GM12878 (cell line): ENCODE data around the gene EXD3. TPM values are rescaled to one million over a fixed set of nuclear protein-coding genes. Genes with fewer than 3 reads are reported as not detected.

ENCODE experiments used
- ATAC-seq: fragments of 200-7000 bp; cut with Tn5 transposase; 3 replicates; pipeline ENCODE4 v1.9.1; 2020; ENCODE audit warnings: mild to moderate bottlenecking, moderate library complexity
- BruUV-seq: library from RNA; stranded (reverse); fragments of 400-500 nt; replicated peaks from 2 replicates; lab custom pipeline; 2021; lab: Mats Ljungman, UMichigan
- CTCF ChIA-PET: fragments of 300-600 bp; sonication (Branson Sonifier 250); formaldehyde crosslinking; extraction: SDS; loops from one replicate; lab custom pipeline; 2021; ENCODE audit warnings: inconsistent platforms; lab: Yijun Ruan, JAX
- POLR2A ChIA-PET: fragments of 350-600 bp; formaldehyde crosslinking; extraction: SDS; loops from one replicate; lab custom pipeline; 2021; ENCODE audit warnings: inconsistent platforms; lab: Charles Lee
- RAD21 ChIA-PET: fragments of 300-600 bp; sonication (Branson Sonifier 250); formaldehyde crosslinking; loops from one replicate; lab custom pipeline; 2023; ENCODE audit warnings: antibody characterized with exemption; ENCODE audit not compliant: unreplicated experiment; lab: Charles Lee
- SMC1A ChIA-PET: fragments of 300-600 bp; sonication (Branson Sonifier 250); formaldehyde crosslinking; loops from one replicate; lab custom pipeline; 2023; ENCODE audit not compliant: unreplicated experiment, uncharacterized antibody; lab: Charles Lee
- DNase-seq: peaks from one replicate; pipeline ENCODE4 v3.0.0-alpha.2; 2011; ENCODE audit warnings: low read depth, low spot score
- FAIRE-seq: peaks from 3 replicates; lab custom pipeline; 2011; peaks lifted over from hg19 to GRCh38; lab: Jason Lieb, UNC
- H2AFZ ChIP-seq: 2 replicates; pipeline ENCODE4 v1.6.0; 2011; ENCODE audit warnings: low read depth, low read length, control low read depth; ENCODE audit not compliant: control insufficient read depth
- H3K27ac ChIP-seq: 2 replicates; pipeline ENCODE4 v1.5.1; 2011; ENCODE audit warnings: control low read depth; ENCODE audit not compliant: control insufficient read depth, insufficient read depth
- H3K27me3 ChIP-seq, 2 experiments: replicated peaks in 1 of 2; 2 replicates each; pipeline versions ENCODE4 v1.6.0 to v1.6.1; 2011; ENCODE audit warnings: low read length in 1 of 2; ENCODE audit not compliant: control insufficient read depth in 2 of 2, insufficient read depth in 2 of 2
- H3K36me3 ChIP-seq, 2 experiments: 2 replicates each; pipeline ENCODE4 v1.5.1; 2011; ENCODE audit warnings: low read length in 1 of 2; ENCODE audit not compliant: control insufficient read depth in 2 of 2, insufficient read depth in 2 of 2
- H3K4me1 ChIP-seq: 2 replicates; pipeline ENCODE4 v1.6.1; 2011; ENCODE audit warnings: mild to moderate bottlenecking, low read length, moderate library complexity, mixed read lengths; ENCODE audit not compliant: control insufficient read depth, insufficient read depth
- H3K4me2 ChIP-seq: 2 replicates; pipeline ENCODE4 v1.6.0; 2011; ENCODE audit warnings: control low read depth; ENCODE audit not compliant: control insufficient read depth, insufficient read depth
- H3K4me3 ChIP-seq: fragments of 200-600 bp; sonication (generic); 2 replicates; pipeline ENCODE4 v1.5.1; 2016
- H3K79me2 ChIP-seq: 2 replicates; pipeline ENCODE4 v1.6.0; 2011; ENCODE audit warnings: low read length; ENCODE audit not compliant: control insufficient read depth, insufficient read depth
- H3K9ac ChIP-seq: 2 replicates; pipeline ENCODE4 v1.8.0; 2011; ENCODE audit warnings: low read length, control low read depth, mixed read lengths; ENCODE audit not compliant: control insufficient read depth, insufficient read depth
- H3K9me3 ChIP-seq: replicated peaks from 3 replicates; pipeline ENCODE4 v1.5.1; 2011; ENCODE audit warnings: mild to moderate bottlenecking, low read length; ENCODE audit not compliant: control insufficient read depth, insufficient read depth
- H4K20me1 ChIP-seq: 2 replicates; pipeline ENCODE4 v1.6.0; 2011; ENCODE audit not compliant: control insufficient read depth, insufficient read depth
- BHLHE40 ChIP-seq, 2 experiments: fragments of 450-650 bp in 1 of 2; IDR thresholded peaks; 2 replicates each; pipeline ENCODE4 v1.6.1; 2011 to 2017; ENCODE audit warnings: low read depth in 2 of 2, borderline replicate concordance in 1 of 2, improper control_type of control experiment in 1 of 2, low read length in 1 of 2, mild to moderate bottlenecking in 1 of 2
- NRF1 ChIP-seq: conservative IDR thresholded peaks from 2 replicates; pipeline ENCODE4 v1.6.1; 2011; ENCODE audit warnings: mild to moderate bottlenecking, low read depth, low read length, improper control_type of control experiment
- POLR2A ChIP-seq: IDR thresholded peaks from 2 replicates; pipeline ENCODE4 v1.6.1; 2011; ENCODE audit warnings: low read depth, mild to moderate bottlenecking, low read length
- RCOR1 ChIP-seq: conservative IDR thresholded peaks from 2 replicates; pipeline ENCODE4 v1.6.1; 2012; ENCODE audit warnings: low read depth, low read length, improper control_type of control experiment
- RELA ChIP-seq: fragments of 450-650 bp; IDR thresholded peaks from 2 replicates; pipeline ENCODE4 v1.8.0; 2014; ENCODE audit warnings: borderline replicate concordance; ENCODE audit not compliant: partially characterized antibody
- WGBS: methylation state at CpG from one replicate; pipeline ENCODE4 v1.1.6; 2016; ENCODE audit warnings: low lambda C conversion rate; ENCODE audit not compliant: insufficient replicate concordance, insufficient coverage; ENCODE audit errors: missing lambda C conversion rate; 5-methylcytosine and 5-hydroxymethylcytosine counted together
- in situ Hi-C: fragments of 300-500 bp; cut with MboI; formaldehyde crosslinking; loops from 9 replicates; pipeline ENCODE4 v1.14.3; 2018; ENCODE audit warnings: mixed read lengths
- intact Hi-C: fragments of 100-400 bp; cut with micrococcal nuclease; formaldehyde crosslinking; loops from one replicate; pipeline ENCODE4 v1.14.2; 2022; ENCODE audit not compliant: unreplicated experiment
- polyA plus RNA-seq, 11 experiments: library from polyadenylated mRNA; depleted of rRNA in 4 of 11; unstranded in 6 of 11; stranded (reverse) in 5 of 11; fragments of >200 nt; fragmentation: Nextera tagmentation in 4 of 11; fragmentation: Illumina TruSeq in 1 of 11; extraction: Ambion mirVana in 4 of 11; extraction: Trizol in 1 of 11; gene quantifications; 1 replicate in 1 of 11; 2 replicates in 10 of 11; pipeline versions ENCODE4 v1.2.1 to v1.2.3, GENCODE V29; 2011 to 2016; ENCODE audit warnings: inconsistent platforms in 2 of 11, missing spikeins in 2 of 11, low read depth in 1 of 11
- total RNA-seq, 4 experiments: library from RNA; depleted of rRNA in 3 of 4; stranded (reverse); fragments of >200 nt in 3 of 4; fragmentation: Illumina TruSeq in 1 of 4; extraction: Trizol in 1 of 4; gene quantifications; 2 replicates each; pipeline versions ENCODE4 v1.2.1 to v1.2.3, GENCODE V29; 2013 to 2021
- TF ChIP-seq, protein P1 (sequence below): IDR thresholded peaks from 2 replicates; pipeline ENCODE4 v1.6.1; 2011; ENCODE audit warnings: borderline replicate concordance, low read depth, mild to moderate bottlenecking, moderate library complexity, mixed read lengths, low read length; ENCODE audit not compliant: insufficient read depth; ENCODE audit errors: extremely low read length

EXD3 gene
- total and polyA plus RNA-seq, 10 of the 15 experiments (the other 5 are each of a cell fraction or from before 2014, with no cell fraction given) = 0.21 to 7.1 (median 3.6) TPM

DNA sequence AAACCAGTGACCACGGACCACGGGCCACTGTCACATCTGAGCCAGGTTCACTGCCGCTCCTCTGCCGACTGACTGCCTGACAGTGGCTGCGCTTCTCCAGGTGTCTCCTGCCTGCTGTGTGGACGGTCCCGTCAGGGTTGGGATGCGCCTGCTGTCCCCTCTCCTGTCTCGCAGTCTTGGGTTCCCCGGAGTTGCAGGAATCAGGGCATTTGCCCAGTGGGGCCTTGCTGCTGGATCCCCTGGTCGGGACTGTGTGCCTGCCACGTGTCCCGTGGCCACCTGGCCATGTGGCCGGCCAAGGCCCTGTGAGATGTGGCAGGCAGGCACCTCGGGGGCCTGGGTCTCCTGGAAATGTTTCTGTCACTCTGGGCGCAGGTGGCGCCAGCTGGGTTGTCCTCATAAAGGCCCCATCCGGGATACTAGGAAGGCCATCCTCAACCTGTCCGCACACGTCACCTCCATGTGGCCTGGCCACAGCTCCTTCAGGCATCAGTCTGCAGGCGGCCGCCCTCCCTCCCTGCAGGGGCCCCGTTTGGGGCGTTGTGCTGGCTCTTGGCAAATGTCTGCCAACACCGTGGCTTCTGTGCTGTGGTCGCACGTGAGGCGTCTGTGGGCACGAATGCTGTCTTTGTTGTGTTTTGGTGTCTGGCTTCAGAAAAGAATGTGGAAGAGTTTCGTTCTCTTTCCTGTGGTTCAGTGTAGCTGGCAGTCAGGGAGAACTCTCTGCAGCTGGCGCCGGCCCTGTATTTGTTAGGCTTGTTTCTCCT is 151.8 kb downstream of the EXD3 start:
- intact Hi-C loops (no loop called here), in situ Hi-C loops (no loop called here)
- H3K27me3 ChIP-seq = no peaks in the 10 kb centered on the region
- no peak for ATAC-seq
- TF ChIP-seq, protein P1, sequence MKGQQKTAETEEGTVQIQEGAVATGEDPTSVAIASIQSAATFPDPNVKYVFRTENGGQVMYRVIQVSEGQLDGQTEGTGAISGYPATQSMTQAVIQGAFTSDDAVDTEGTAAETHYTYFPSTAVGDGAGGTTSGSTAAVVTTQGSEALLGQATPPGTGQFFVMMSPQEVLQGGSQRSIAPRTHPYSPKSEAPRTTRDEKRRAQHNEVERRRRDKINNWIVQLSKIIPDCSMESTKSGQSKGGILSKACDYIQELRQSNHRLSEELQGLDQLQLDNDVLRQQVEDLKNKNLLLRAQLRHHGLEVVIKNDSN = no peak
- no peak for TF ChIP-seq RCOR1
- TF ChIP-seq BHLHE40 (IDR thresholded peaks at IDR 0.05; ENCODE audit: borderline replicate concordance in 1 of 2, low read depth in 2 of 2, low read length in 1 of 2) = peak; percentile 51 to 66; a peak in 2 of 4 replicates
- TF ChIP-seq POLR2A = no peak; the same call in none of the 2 replicates
- no peak for TF ChIP-seq NRF1
- no peak for TF ChIP-seq RELA
- no peak overlapping the region for H3K9ac ChIP-seq
- H3K79me2 ChIP-seq = 0 out of 2 replicates have a peak, but pooled peaks cover 2% of the 10 kb centered on the region
- H3K4me2 ChIP-seq = no peak overlapping the region
- 89% methylated on average over 32 of the region's 32 CpGs for WGBS
- no peak for FAIRE-seq
- no peak overlapping the region for H3K27ac ChIP-seq
- RAD21 ChIA-PET = no interaction called here
- SMC1A ChIA-PET = no interaction called here
- POLR2A ChIA-PET = interaction anchor here (0.6 kb wide), 1 partner anchor 60 kb away, joined by 3 read pairs; no protein-coding TSS in a partner anchor
- no peak overlapping the region for H3K4me3 ChIP-seq
- BruUV-seq = no TSS peak
- no peaks in the 10 kb centered on the region for H3K9me3 ChIP-seq
- H3K4me1 ChIP-seq = peaks cover 37% of the 10 kb centered on the region
- H4K20me1 ChIP-seq = no peaks in the 10 kb centered on the region
- DNase-seq = no peak
- no peak overlapping the region for H2AFZ ChIP-seq
- peaks cover 6 to 11% of the 10 kb centered on the region in 2 experiments; a peak in 3 of 4 replicates for H3K36me3 ChIP-seq
- CTCF ChIA-PET = no interaction called here
